Activated CD8-positive, alpha-beta memory T cell treated with anti-CD3 and anti-CD28 coated beads, Interleukin-2, amount 50 U/mL, for 1 hour (primary cell): ENCODE data around the gene TBXAS1.
"Not testable (repeated sequence)": the region's sequence is repeated elsewhere in the genome, so short reads cannot be mapped to it uniquely, and the experiment has no call there.

Source experiments
- DNase-seq: peaks from one replicate; pipeline ENCODE4 v3.0.0-alpha.2; 2020; ENCODE audit errors: extremely low read depth

TBXAS1 gene

GRCh38 chr7:139914306-139915267, 85.5 kb downstream of the TBXAS1 start:
- no peak for DNase-seq

GRCh38 chr7:139915268-139915863, 86.3 kb downstream of the TBXAS1 start:
- DNase-seq: no peak

- no peak for DNase-seq
Measured at GRCh38 chr7:139915864-139916716, 87.0 kb downstream of the TBXAS1 start.

DNA sequence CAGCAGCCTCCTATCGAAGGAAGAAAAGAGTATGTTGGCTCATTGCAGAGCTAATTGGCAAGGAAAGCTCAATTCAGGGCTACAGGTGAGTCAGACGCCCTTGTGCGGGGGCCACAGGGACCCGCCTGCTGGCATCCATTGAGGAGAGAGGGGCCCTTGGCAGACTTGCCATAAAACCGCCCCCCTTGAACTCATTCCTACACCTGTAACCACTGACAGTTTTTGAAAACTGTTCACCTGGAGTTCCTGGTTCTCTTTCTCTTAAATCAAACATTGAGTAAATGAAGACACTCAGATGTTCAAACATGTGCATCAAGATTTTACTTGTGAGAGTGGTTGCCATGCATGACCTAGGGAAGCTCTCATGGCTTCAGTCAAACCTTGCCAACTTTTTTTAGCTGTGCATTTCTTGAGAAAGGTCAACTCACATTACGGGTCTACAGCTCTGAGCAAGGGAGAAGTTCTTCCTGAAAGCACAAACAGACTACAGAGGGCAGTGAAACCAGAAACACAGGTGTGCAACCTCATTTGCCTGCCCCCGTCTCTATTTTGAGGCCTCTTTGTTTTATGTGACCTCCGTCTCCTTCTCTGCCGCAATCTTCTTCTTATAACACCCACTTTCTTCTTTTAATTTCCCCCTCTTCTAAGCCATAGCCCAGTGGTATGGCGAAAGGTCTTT, 87.8 kb downstream of the TBXAS1 start:
- DNase-seq: no peak

- no peak for DNase-seq
Measured at GRCh38 chr7:139917851-139918250, 88.8 kb downstream of the TBXAS1 start.

- no peak for DNase-seq
Measured at GRCh38 chr7:139918480-139918879, 89.4 kb downstream of the TBXAS1 start.

- no peak for DNase-seq
Measured at GRCh38 chr7:139923090-139923489, 94.0 kb downstream of the TBXAS1 start.

GRCh38 chr7:139924461-139924860, 95.4 kb downstream of the TBXAS1 start:
- no peak for DNase-seq

DNA sequence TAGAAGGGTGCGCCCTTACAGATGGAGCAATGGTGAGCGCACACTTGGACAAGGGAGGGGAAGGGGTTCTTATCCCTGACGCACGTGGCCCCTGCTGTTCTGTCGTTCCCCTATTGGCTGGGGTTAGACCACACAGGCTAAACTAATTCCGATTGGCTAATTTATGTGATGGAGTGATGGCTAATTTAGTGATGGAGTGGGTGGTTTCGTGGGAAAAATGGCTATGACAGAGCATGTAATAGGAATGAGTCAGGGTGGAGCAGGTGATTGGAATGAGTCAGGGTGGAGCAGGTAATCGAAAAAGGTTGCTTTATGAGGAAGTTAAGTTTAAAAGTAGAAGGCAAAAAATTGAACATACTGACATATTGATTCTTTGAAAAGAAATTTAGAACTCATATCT, 100.2 kb downstream of the TBXAS1 start:
- DNase-seq: not testable (repeated sequence)

GRCh38 chr7:139930286-139930965, 101.4 kb downstream of the TBXAS1 start:
- DNase-seq: no peak

DNA sequence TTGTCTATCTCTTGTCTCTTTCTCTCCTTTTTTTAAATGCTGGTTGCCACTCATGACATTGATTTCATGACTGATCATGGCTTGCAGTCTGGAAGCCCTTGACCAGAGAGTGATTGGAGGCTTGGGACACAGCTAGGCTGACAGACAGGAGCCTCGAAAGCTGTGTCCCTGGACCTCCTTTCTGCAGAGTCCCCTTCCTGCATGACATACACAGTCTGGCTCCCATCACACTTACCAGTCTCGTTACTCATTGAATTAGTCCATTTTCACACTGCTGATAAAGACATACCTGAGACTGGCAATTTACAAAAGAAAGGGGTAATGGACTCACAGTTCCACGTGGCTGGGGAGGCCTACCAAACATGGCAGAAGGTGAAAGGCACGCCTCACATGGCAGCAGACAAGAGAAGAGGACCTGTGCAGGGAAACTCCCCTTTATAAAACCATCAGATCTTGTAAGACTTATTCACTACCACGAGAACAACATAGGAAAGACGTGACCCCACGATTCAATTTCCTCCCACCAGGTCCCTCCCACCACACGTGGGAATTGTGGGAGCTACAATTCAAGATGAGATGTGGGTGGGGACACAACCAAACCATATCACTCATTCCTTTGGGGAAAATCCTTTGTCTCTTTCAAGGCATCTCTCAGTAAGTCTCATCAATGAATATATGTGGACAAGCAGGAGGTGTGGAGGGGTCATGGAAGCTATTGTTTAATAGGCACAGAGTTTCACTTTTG, 102.3 kb downstream of the TBXAS1 start:
- no peak for DNase-seq

GRCh38 chr7:139932531-139932930, 103.5 kb downstream of the TBXAS1 start:
- no peak for DNase-seq

- no peak for DNase-seq
Measured at GRCh38 chr7:139936760-139937310, 107.8 kb downstream of the TBXAS1 start.

DNA sequence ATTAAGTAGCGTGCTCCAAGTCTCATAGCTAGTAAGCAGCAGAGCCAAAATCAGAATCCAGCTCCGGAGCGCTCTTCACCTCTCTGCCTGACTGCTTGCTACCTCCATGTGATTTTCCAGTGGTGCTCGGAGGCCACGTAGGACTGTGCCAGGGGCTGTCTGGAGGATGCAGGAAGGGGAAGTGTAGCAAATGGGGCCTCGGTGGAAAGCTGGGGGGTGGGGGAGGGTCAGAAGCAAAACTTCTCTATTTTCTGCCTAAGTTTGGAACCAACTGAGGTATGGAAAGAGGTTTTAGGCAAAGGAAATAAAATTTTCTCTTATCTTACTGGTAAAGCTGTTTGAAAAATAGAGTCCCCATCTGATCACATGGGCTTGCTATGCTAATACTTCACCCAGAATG, 108.7 kb downstream of the TBXAS1 start:
- DNase-seq: no peak

DNA sequence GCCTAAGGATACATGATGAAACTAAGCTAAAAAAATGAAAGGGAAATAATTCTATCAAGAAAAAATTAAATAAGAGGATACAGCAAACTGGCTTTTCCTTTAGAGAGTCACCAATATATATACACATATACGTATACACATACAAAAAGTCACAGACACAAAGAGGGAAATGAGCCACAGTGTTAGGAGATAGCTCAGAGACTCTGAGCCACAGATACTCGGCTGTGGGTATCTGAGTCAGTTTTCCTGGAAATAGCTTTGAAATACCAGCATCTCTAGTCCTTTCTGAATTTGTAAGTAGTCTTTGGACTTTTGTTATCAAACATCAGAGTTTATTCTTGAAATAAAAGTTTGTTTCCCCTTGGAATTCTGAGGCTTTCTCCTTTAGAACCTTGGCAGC, 111.8 kb downstream of the TBXAS1 start:
- DNase-seq: no peak

DNA sequence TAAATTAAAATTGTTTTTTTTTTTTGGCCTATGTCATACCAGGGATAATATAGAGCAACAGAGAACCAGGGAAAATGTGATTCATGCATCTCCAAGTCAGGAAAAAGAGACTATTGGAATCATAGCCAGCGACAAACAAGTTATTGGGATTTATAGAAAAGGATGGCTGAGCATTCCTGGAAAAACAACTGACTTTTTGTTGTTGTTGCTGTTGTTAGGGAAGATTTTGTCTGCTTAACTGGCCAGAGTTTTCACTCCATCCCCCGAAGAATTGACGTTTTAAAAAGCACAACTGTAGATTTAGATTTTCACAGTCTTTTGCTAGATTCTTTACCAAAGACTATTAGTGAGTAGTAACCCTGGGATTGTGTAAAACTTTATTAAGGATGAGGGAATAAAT, 112.4 kb downstream of the TBXAS1 start:
- DNase-seq: no peak

- no peak for DNase-seq
Measured at GRCh38 chr7:139941866-139942265, 112.8 kb downstream of the TBXAS1 start.

- no peak for DNase-seq
Measured at GRCh38 chr7:139942636-139943035, 113.6 kb downstream of the TBXAS1 start.

GRCh38 chr7:139943401-139943800, 114.3 kb downstream of the TBXAS1 start:
- no peak for DNase-seq

GRCh38 chr7:139944248-139944647, 115.2 kb downstream of the TBXAS1 start:
- DNase-seq: no peak
